Activated effector memory CD4-positive, alpha-beta T cell treated with Interleukin-2 at 50 U/mL for 16 hours (primary cell): ENCODE data around the gene CNTN2.

Experiments used
- DNase-seq: peaks from one replicate; pipeline ENCODE4 v3.0.0-alpha.2; 2020

CNTN2 gene, protein sequence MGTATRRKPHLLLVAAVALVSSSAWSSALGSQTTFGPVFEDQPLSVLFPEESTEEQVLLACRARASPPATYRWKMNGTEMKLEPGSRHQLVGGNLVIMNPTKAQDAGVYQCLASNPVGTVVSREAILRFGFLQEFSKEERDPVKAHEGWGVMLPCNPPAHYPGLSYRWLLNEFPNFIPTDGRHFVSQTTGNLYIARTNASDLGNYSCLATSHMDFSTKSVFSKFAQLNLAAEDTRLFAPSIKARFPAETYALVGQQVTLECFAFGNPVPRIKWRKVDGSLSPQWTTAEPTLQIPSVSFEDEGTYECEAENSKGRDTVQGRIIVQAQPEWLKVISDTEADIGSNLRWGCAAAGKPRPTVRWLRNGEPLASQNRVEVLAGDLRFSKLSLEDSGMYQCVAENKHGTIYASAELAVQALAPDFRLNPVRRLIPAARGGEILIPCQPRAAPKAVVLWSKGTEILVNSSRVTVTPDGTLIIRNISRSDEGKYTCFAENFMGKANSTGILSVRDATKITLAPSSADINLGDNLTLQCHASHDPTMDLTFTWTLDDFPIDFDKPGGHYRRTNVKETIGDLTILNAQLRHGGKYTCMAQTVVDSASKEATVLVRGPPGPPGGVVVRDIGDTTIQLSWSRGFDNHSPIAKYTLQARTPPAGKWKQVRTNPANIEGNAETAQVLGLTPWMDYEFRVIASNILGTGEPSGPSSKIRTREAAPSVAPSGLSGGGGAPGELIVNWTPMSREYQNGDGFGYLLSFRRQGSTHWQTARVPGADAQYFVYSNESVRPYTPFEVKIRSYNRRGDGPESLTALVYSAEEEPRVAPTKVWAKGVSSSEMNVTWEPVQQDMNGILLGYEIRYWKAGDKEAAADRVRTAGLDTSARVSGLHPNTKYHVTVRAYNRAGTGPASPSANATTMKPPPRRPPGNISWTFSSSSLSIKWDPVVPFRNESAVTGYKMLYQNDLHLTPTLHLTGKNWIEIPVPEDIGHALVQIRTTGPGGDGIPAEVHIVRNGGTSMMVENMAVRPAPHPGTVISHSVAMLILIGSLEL

GRCh38 chr1:205042911-205043806 lies at the start of gene CNTN2:
Gene CNTN2 (plus strand): TSS chr1:205043212. CDS start chr1:205053186, 9,974 bp downstream.
- no peak for DNase-seq

- no peak for DNase-seq
Observed at GRCh38 chr1:204994086-204994862, 48.7 kb upstream of the CNTN2 start.

DNA sequence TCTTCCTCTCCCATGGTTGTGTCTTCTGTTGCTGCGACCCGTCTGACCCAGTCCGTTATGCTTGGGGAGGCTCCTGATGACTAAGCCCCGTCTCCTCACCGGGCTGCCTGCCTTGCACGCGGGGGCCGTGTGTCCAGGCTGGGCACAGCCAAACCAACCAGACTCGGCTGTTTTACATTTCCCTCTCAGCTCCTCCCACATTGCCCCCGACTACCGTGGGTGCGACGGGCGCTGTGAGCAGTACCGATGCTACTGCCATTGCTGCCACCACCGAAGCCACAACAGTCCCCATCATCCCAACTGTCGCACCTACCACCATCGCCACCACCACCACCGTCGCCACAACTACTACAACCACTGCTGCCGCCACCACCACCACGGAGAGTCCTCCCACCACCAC lies 46.0 kb upstream of the CNTN2 start:
- no peak for DNase-seq

- DNase-seq, result no peak
Observed at GRCh38 chr1:204997591-204998355, 45.2 kb upstream of the CNTN2 start.

- DNase-seq, result no peak
Observed at GRCh38 chr1:205001162-205001561, 41.9 kb upstream of the CNTN2 start.

DNA sequence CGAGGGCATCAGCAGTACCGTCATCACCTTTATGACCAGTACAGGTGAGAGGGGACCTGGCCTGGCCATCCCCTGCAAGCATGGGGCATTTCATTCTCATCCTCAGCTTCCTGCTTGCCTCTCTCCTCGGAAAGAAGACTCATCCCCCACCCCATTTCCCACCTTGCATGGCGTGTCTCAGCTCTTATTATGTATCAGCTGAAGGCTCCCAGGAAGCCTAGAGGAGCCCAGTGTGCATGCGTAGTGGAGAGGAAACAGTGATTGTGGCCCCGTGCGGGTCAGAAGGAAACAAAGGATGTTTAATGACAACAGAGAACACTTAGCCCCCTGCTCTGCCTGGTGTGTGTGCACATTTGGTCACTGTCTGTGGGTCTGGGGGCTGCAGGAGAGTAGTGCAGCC lies 40.3 kb upstream of the CNTN2 start:
- no peak for DNase-seq

- DNase-seq, result no peak
Observed at GRCh38 chr1:205003358-205004131, 39.5 kb upstream of the CNTN2 start.

DNA sequence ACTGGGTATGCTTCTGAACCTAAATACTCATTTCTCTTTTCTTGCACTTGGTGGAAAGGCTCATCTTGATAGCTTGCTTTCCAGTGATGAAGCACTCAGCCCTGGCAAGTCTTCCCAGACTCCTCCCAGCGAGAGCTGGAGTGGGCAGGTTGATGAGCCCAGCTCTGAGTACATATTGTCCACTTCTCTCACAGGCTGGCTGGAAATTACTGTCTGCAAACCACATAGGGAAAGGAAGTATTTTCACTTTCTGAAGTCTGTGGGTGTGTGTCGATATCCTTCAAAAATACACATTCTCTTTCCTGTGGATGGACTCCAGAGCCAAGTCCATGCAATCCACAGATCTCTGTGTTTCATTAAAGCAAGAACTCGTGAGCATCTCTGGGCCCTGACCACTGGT lies 38.7 kb upstream of the CNTN2 start:
- DNase-seq, result no peak

DNA sequence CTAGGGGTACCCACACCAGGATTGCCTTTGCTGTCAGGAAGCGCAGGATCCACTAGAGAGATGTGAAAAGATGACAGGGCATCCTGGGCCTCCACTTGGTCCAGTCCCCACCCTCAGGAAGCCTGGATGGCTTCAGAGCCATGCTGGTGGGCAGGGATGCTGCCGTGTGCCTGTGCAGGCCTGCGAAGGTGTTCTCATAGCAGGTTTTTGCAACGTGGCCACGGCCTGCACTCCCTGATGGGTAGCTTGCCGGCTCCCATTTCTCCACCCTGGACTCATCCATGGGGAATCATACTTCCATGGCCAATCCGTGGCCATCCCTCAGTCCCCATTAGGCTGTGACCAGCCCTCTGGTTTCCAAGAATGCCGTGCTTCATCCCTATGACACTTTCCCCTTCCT lies 34.1 kb upstream of the CNTN2 start:
- no peak for DNase-seq

DNA sequence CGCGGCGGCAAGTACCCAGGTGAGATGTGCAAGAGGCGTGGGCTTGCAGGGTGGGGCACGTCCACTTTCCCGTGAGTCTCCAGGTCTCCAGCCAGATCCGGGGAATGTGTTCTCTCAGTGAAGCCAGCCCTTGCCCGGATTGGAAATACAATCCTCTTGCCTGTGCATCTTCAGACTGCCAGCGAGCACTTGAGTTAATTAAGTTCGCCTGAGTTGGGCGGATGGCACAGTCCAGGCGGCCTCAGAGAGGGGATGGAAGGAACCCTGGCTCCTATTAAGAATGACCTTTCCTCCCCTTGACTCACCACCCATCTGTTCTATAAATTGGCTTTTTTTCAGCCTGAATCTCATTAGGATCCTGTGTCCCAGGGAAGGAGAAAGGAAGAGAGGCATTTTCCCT lies 33.3 kb upstream of the CNTN2 start:
- DNase-seq, result no peak

DNA sequence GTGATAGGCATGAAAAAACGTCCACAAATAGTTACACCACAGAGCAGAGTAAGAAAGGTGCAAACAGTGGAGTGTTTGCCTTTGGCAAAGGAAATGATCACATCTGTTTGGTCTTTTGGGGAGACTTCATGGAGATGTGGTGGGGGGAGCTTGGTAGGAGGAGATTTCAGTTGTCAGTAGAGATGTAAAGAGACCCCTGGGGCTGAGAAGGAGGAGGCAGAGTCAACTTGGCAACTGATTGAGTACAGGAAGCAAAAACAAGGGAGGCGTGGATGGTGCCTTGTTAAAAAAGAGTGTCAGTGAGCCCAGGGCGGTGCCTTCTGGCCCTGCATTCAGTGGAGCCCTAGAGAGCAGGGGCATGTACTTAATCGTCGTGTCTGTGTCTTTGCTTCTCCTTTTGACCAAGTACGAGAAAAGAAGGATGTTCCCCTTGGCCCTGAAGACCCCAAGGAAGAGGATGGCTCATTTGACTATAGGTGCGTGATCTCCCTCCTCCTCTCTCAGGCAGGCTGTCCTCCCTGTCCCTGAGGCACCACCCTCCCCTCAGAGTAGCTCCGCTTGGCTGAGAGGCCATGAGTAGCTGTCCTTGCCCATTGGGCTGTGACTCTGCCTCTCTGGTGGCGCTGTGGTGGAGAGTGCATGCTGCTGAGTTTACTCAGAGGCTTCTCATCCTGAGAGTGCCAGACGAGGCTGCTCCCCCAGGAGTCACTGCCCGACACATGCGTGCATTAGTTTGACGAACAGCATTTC lies 30.4 kb upstream of the CNTN2 start:
- DNase-seq, result no peak

DNA sequence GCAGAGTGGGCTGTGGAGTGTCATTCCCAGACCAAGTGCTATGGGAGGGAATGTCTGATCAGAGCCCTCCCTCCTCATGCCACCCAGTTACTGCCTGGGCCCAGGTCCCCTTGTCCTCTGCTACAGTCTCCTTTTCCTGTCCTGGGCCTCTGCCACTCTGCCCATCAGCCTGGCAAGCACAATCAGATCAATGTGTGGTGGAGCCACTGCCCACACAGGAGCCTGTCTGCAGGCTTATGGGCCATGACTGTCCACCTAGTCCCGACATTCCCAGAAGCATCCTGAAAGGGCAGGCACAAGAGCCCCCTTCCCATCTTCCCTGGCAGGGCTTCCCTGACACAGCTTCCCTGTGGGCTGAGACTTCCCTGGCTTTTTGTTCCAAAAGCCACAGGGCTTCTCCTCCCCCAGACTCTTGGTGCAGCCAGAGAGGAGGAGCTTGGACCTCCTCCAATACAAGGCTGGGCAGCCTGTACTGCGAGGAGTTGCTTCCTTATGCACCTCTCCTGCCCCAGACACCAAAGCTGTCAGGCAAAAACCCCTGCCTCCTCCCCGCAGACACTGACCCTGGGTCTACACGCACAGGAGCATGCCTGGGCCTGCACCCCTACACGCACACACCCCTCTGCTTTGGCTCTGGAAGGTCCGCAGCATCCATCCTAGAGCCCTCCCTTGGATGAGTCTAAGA lies 29.2 kb upstream of the CNTN2 start:
- DNase-seq, result no peak

- no peak for DNase-seq
Observed at GRCh38 chr1:205014783-205015182, 28.2 kb upstream of the CNTN2 start.

- no peak for DNase-seq
Observed at GRCh38 chr1:205015241-205015640, 27.8 kb upstream of the CNTN2 start.

- DNase-seq, result no peak
Observed at GRCh38 chr1:205016075-205016474, 26.9 kb upstream of the CNTN2 start.

GRCh38 chr1:205016584-205016983 lies 26.4 kb upstream of the CNTN2 start:
- DNase-seq, result no peak

GRCh38 chr1:205017001-205017400 lies 26.0 kb upstream of the CNTN2 start:
- DNase-seq, result no peak

DNA sequence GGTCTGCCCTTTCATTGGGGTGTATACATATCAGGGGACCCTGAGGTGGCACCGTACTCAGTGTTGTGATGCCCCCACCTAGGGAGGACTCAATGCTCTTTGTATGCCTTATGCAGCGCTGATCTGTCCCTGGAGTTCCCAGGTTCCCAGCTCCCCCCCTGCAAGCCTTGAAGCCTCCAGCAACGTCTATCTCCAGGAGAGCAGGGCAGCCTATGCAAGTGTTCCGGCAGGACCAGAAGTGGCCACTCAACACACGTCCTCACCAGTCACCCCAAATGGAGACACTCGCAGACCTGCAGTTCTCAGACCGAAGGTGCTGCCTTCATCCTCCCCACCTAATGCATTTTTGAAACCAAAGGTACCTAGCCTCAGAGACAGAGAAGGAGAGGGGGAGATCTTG lies 25.2 kb upstream of the CNTN2 start:
- DNase-seq, result no peak

- no peak for DNase-seq
Observed at GRCh38 chr1:205018381-205018780, 24.6 kb upstream of the CNTN2 start.
